ENCODE results near the gene ELP4.

- TF ChIP-seq CTCF (IDR thresholded peaks at IDR 0.05), result no peak
- TF ChIP-seq POLR2A (IDR thresholded peaks at IDR 0.05), result no peak
Measured at GRCh38 chr11:31828217-31828616, 318.6 kb downstream of the ELP4 start.
